Right lobe of liver (tissue), 6 donors: ENCODE measurements around the gene TMEM131L. TPM values are rescaled to one million over a fixed set of nuclear protein-coding genes. Genes with fewer than 3 reads are reported as not detected.
"Not testable (repeated sequence)": the region's sequence is repeated elsewhere in the genome, so short reads cannot be mapped to it uniquely, and the experiment has no call there.

Source experiments
- ATAC-seq, 4 donors: fragments of 200-7000 bp; cut with Tn5 transposase; one replicate each; pipeline ENCODE4 v1.9.1; 2020; ENCODE audit warnings: mild to moderate bottlenecking in 4 of 4, moderate library complexity in 4 of 4
- DNase-seq, 3 donors: peaks; one replicate each; pipeline ENCODE4 v3.0.0-alpha.2; 2020
- H3K27ac ChIP-seq, 3 donors: fragments of 200-600 bp; one replicate each; pipeline ENCODE4 v1.8.0; 2022
- H3K27me3 ChIP-seq, 2 donors: fragments of 200-600 bp; one replicate each; pipeline ENCODE4 v1.8.0; 2022
- H3K36me3 ChIP-seq, 4 donors: fragments of 200-600 bp; sonication (generic) in 1 of 4; one replicate each; pipeline versions ENCODE4 v1.5.1 to v1.8.0; 2017 to 2022; ENCODE audit warnings: control low read depth in 1 of 4
- H3K4me1 ChIP-seq, 4 donors: fragments of 200-600 bp; sonication (generic) in 1 of 4; one replicate each; pipeline versions ENCODE4 v1.5.1 to v1.8.0; 2017 to 2022; ENCODE audit warnings: control low read depth in 1 of 4
- H3K4me3 ChIP-seq, 3 donors: fragments of 200-600 bp; one replicate each; pipeline ENCODE4 v1.8.0; 2022
- H3K9me3 ChIP-seq, 4 donors: fragments of 200-600 bp; sonication (generic) in 1 of 4; one replicate each; pipeline versions ENCODE4 v1.5.1 to v1.8.0; 2017 to 2022; ENCODE audit warnings: control low read depth in 1 of 4
- CTCF ChIP-seq, 4 donors: fragments of 200-600 bp in 3 of 4; fragments of 450-650 bp in 1 of 4; IDR thresholded peaks; one replicate each; pipeline versions ENCODE4 v1.5.1 to v1.8.0; 2016 to 2022; ENCODE audit warnings: antibody characterized with exemption in 4 of 4, mild to moderate bottlenecking in 2 of 4
- POLR2A ChIP-seq: fragments of 450-650 bp; IDR thresholded peaks from one replicate; pipeline ENCODE4 v1.6.1; 2017; ENCODE audit warnings: antibody characterized with exemption, mild to moderate bottlenecking
- WGBS: methylation state at CpG from one replicate; pipeline ENCODE4 v1.1.6; 2018; ENCODE audit warnings: low coverage, low lambda C conversion rate; ENCODE audit not compliant: insufficient coverage; ENCODE audit errors: missing lambda C conversion rate; 5-methylcytosine and 5-hydroxymethylcytosine counted together
- intact Hi-C, 2 donors: fragments of 100-400 bp; cut with DNase I; formaldehyde crosslinking; loops; one replicate each; pipeline versions ENCODE4 v1.11.2 to v1.14.1; 2022
- total RNA-seq, 6 experiments: library from RNA; depleted of rRNA in 2 of 6; stranded (reverse); fragments of >200 nt in 2 of 6; fragmentation: NEBNext Ultra II Directional in 3 of 6; extraction: Animal tissue kit (Norgen Biotek cat#: 25700) in 3 of 6; gene quantifications; one replicate each; pipeline versions ENCODE4 v1.1.0 to v1.2.4, GENCODE V29; 2016 to 2023
- donor health status: DM: no; HTN: yes; CAD: no.
- donor health status: DM: no; HTN: no; CAD: no.
- donor health status: DM: no; HTN: no; CAD: no.
- donor health status: DM: no; HTN: yes; CAD: no.
- donor health status: DM: no; HTN: yes; CAD: no.

The TMEM131L gene
- total RNA-seq, 6 experiments from 2014 or later, result 13.2 to 19.6 (median 14.8) TPM

- no peaks in the 10 kb centered on the region for H3K36me3 ChIP-seq
- TF ChIP-seq CTCF (IDR thresholded peaks at IDR 0.05) (no peak), POLR2A (no peak)
- H3K4me1 ChIP-seq, result peaks cover 0 to under 1% (median 0%) of the 10 kb centered on the region in 4 donors
- WGBS, result 33% methylated on average over 1 of the region's 1 CpG
- no peak for DNase-seq
- H3K4me3 ChIP-seq, result no peak overlapping the region
- no peak for ATAC-seq
- H3K27ac ChIP-seq, result no peak overlapping the region
- H3K9me3 ChIP-seq, result no peaks in the 10 kb centered on the region
- intact Hi-C loops, result no loop called here
- no peaks in the 10 kb centered on the region for H3K27me3 ChIP-seq
These were observed 7.2 kb upstream of the TMEM131L start for GRCh38 chr4:153458969-153459368.

- not testable (repeated sequence) for H3K4me1 ChIP-seq, DNase-seq, H3K27ac ChIP-seq, ATAC-seq, H3K27me3 ChIP-seq, H3K36me3 ChIP-seq, H3K4me3 ChIP-seq, H3K9me3 ChIP-seq
- 95% methylated on average over 4 of the region's 4 CpGs for WGBS
- intact Hi-C loops, result loop anchor here in 1 of 2 donors (10.0 kb wide), 1 partner anchor 113 kb away; no protein-coding TSS in a partner anchor
These were observed 4.6 kb upstream of the TMEM131L start for GRCh38 chr4:153461549-153461948.

- ATAC-seq, result no peak
- 30% methylated on average over 1 of the region's 1 CpG for WGBS
- TF ChIP-seq POLR2A, result no peak
- TF ChIP-seq CTCF (IDR thresholded peaks at IDR 0.05), result no peak
- Histone ChIP-seq H3K9me3 (no peaks in the 10 kb centered on the region), H3K4me3 (no peak overlapping the region), H3K27me3 (no peaks in the 10 kb centered on the region), H3K4me1 (peaks cover 0 to 25% (median 6%) of the 10 kb centered on the region in 4 donors), H3K36me3 (no peaks in the 10 kb centered on the region), H3K27ac (no peak overlapping the region)
- intact Hi-C loops, result loop anchor here in 1 of 2 donors (10.0 kb wide), 1 partner anchor 111 kb away; no protein-coding TSS in a partner anchor
- no peak for DNase-seq
These were observed 2.1 kb upstream of the TMEM131L start for GRCh38 chr4:153464068-153464467.

GRCh38 chr4:153465140-153465539 lies 1.0 kb upstream of the TMEM131L start:
- no peaks in the 10 kb centered on the region for H3K27me3 ChIP-seq
- WGBS, result 30% methylated on average over 4 of the region's 4 CpGs
- peak overlapping the region; percentile 77 to 92 (median 84) for H3K27ac ChIP-seq
- H3K9me3 ChIP-seq, result no peaks in the 10 kb centered on the region
- H3K36me3 ChIP-seq, result no peaks in the 10 kb centered on the region
- ATAC-seq, result no peak
- H3K4me3 ChIP-seq, result peak overlapping the region; percentile 59 to 90 (median 83)
- TF ChIP-seq POLR2A (no peak), CTCF (IDR thresholded peaks at IDR 0.05) (no peak)
- intact Hi-C loops, result loop anchor here in 1 of 2 donors (10.0 kb wide), 1 partner anchor 110 kb away; no protein-coding TSS in a partner anchor
- DNase-seq, result no peak
- H3K4me1 ChIP-seq, result peaks cover 0 to 28% (median 9%) of the 10 kb centered on the region in 4 donors

GRCh38 chr4:153465615-153466080 lies 512 bp upstream of the TMEM131L start:
- H3K4me1 ChIP-seq, result peaks cover 0 to 28% (median 9%) of the 10 kb centered on the region in 4 donors
- intact Hi-C loops, result loop anchor here in 1 of 2 donors (10.0 kb wide), 1 partner anchor 109 kb away; no protein-coding TSS in a partner anchor
- no peaks in the 10 kb centered on the region for H3K36me3 ChIP-seq
- no peaks in the 10 kb centered on the region for H3K9me3 ChIP-seq
- DNase-seq (peak; percentile 70 to 74 (median 71)), ATAC-seq (peak; percentile 40 to 62 (median 56))
- TF ChIP-seq POLR2A, result no peak
- TF ChIP-seq CTCF (IDR thresholded peaks at IDR 0.05), result peak; percentile 28 to 39 (median 34)
- peak overlapping the region; percentile 59 to 90 (median 83) for H3K4me3 ChIP-seq
- H3K27ac ChIP-seq, result peak overlapping the region; percentile 77 to 92 (median 84)
- no peaks in the 10 kb centered on the region for H3K27me3 ChIP-seq
- 0% methylated on average over 20 of the region's 31 CpGs for WGBS
